T1000 (cell line): ENCODE measurements around the gene ABHD12.
"Not testable (repeated sequence)": the region's sequence is repeated elsewhere in the genome, so short reads cannot be mapped to it uniquely, and the experiment has no call there.

Experiments
- DNase-seq: peaks from one replicate; lab custom pipeline; 2025; ENCODE audit warnings: mixed read lengths; lab: John Stamatoyannopoulos, UW

ABHD12 gene

DNA sequence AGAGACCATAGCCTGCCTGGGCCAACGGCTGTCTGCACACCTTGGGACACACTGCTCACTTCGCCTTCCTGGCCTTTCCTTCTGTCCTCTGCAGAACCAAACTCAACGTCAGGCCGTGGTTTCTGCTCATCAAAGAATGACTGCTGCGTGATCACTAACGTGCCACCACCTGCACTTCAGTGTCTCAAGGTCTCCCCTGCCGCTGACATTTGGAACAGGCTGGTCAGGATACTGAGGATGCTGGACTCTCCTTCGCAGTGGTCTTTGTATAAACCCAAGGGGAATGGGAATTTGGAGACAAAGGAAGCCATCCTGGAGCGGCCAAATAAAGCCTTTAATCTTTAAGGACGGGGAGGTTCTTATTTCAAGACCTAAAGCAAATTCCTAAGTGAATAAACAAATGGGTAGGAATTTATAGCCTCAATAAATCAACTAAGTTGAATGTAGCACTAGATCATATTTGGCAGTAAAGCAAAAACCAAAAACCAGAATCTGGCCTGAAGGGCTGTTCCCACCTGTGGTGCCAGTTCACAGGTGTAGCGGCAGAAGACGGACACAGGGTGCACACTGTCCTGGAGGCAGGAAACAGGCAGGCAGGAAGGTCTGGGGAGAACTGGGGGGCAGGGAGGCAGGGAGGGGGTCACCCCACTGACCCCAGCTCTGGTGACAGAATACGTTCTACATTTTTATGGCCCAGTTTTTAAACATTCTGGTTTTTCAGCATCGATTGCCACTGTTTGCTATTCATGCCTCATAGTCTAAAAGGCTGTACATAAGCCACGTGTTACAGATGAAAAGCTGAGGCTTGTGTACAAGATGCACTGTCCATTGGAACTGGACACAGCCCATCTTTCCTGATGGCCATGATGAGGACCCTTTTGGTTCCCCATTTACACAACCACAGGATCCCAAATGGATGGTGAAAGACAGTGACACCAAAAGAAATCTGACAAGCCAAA, 36.6 kb downstream of the ABHD12 start:
- DNase-seq: no peak

DNA sequence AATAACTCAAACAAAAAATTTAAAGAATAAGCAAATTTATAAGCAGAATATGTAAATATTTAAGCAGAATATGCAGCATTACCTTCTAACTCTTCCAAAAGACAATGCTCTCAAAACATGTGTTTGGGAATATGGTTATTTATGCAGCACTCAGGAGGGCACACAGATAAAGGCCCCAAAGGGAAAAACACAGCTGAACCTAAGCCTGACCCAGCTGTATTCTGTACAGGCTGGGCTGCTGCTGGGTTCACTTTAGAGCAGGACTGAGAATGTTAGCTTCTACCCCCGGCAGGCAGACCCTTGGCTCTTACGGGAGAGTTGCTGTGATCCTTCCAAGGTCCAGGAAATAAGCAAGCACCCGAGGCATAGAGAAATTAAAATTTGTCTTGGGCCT, 37.3 kb downstream of the ABHD12 start:
- DNase-seq: no peak

DNA sequence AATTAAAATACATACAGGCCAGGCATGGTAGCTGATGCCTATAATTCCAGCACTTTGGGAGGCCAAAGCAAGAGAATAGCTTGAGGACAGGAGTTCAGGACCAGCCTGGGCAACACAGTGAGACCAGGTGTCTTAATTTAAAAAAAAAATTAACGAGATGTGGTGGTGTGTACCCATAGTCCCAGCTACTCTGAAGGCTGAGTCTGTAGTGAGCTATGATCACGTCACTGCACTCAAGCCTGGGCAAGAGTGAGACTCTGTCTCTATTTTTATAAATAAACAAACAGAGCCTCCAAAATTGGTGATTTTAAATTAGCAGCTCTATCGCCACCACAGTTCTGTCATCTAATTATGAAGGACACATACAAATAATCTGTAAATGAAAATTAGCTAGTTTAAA, 37.9 kb downstream of the ABHD12 start:
- DNase-seq: no peak

DNA sequence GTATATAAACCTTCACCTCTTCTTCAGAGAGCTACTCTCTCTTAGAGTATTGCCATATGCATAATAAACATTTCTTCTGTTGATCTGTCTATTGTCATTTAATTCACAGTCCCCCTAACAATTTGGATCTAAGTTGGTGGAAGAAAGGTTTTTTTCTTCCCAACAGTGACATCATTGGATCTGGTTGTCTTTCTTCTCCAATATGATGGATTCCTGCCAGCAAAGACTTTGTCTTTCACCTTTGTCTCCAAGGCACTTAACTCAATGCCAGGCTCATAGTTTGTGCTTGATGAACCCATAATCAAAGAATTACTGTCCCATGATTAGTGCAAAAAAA, 39.6 kb downstream of the ABHD12 start:
- no peak for DNase-seq

DNA sequence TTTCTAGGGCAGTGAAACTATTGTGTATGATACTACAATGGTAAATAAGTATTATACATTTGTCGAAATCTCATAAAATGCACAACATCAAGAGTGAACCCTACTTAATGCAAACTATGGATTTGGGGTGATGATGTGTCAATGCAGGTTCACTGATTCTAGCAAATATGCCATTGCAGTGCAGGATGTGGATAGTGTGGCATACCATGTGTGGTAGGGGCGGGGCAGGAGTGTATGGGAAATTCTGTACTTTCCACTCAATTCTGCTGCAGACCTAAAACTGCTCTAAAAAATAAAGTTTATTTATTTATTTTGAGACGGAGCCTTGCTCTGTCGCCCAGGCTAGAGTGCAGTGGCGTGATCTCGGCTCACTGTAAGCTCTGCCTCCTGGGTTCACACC, 44.3 kb downstream of the ABHD12 start:
- no peak for DNase-seq

DNA sequence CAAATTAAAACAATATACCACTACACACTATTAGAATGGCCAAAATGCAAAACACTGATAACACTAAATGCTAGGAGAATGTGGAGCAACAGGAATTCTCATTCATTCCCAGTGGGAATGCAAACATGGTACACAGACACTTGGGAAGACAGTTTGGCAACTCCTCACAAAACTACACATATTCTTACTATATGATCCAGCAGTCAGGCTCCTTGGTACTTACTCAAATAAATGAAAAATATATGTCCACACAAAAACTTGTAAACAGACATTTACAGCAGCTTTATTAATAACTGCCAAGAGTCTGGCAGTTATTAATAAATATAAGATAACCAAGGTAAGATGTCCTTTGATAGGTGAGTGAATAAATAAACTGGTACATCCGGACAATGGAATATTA, 44.9 kb downstream of the ABHD12 start:
- DNase-seq: no peak

DNA sequence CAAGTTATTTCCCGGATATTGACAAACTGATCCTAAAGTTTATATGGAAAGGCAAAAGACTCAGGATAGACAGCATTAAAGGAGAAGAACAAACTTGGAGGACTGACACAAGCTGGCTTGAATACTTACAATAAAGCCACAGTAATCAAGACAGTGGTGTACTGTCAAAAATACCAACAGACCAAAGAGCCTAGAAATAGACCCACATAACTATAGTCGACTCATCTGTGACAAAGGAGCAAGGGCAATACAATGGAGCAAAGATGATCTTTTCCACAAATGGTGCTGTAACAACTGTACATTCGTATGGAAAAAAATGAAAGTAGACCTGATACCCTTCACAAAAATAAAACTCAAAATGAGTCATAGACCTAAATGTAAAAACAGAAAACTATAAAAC, 46.0 kb downstream of the ABHD12 start:
- no peak for DNase-seq

DNA sequence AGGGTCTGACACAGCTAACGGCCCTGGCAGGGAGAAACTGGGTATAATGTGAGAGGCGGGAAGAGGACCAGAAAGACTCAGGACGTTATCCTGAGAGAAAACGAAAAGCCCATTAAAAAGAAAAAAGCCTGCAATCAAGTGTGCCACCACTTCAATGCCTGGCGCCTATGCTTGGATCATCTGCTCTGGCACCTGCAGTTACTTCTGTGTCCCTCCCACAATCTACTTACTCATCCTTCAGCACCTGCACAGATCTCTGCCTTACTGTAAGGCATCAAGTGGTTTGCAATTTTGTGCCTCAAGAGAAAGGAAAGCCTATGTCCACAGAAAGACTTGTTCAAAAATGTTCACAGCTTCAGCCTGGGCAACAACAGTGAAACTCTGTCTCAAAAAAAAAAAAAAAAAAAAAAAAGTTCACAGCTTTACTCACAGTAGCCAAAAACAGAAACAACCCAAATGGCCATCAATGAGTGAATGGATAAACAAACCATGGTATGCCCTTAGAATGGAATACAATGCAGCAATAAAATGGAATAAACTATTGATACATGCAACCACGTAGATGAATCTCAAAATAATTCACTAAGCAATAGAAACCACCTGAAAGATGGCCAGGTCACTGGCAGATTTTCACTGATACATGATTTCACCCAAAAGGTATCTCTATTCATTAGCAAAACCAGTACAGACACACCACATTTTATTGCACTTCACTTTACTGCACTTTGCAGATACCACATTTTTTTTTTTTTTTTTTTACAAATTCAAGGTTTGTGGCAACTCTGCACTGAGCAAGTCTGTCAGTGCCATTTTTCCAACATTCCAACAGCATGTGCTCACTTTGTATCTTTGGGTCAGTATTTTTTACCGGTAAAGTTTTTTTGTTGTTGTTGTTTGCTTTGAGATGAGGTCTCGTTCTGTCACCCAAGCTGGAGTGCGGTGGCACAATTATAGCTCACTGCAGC, 48.6 kb downstream of the ABHD12 start:
- no peak for DNase-seq

DNA sequence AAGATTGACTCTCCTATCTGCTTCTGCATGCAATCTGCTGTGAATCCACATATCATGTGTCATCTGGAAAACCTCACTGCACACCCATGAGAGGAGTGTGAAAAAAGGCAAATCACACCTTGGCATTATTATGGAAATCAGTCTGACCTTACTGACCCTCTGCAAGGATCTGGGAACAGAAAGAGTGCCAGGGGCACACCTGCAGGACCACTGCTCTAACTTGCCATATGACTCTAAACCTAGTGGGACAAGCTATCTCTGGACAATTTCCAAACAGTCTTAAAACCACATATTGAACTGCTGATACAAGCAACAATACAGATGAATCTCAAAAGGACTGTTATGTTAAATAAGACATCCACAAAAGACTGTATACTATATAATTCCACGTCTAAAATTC, 50.3 kb downstream of the ABHD12 start:
- no peak for DNase-seq

DNA sequence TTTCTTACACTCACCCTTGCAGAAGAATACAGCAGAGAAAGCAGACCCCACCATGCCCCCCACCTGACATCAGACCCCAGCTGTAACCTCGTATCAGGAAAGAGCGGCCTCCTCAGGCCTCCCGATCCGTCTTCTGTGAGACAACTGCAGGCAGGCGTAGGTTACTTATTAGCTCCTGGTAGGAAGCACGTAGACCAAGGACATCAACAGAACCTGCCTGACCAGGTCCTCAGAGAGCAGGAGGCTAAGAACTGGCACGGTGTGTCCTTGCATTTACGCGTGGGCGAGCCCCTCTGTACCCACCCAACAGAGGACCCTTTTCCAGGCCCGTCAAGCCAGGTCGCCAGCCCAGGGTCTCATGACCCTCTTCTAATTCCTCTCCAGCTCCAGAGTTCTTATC, 51.0 kb downstream of the ABHD12 start:
- DNase-seq: no peak

DNA sequence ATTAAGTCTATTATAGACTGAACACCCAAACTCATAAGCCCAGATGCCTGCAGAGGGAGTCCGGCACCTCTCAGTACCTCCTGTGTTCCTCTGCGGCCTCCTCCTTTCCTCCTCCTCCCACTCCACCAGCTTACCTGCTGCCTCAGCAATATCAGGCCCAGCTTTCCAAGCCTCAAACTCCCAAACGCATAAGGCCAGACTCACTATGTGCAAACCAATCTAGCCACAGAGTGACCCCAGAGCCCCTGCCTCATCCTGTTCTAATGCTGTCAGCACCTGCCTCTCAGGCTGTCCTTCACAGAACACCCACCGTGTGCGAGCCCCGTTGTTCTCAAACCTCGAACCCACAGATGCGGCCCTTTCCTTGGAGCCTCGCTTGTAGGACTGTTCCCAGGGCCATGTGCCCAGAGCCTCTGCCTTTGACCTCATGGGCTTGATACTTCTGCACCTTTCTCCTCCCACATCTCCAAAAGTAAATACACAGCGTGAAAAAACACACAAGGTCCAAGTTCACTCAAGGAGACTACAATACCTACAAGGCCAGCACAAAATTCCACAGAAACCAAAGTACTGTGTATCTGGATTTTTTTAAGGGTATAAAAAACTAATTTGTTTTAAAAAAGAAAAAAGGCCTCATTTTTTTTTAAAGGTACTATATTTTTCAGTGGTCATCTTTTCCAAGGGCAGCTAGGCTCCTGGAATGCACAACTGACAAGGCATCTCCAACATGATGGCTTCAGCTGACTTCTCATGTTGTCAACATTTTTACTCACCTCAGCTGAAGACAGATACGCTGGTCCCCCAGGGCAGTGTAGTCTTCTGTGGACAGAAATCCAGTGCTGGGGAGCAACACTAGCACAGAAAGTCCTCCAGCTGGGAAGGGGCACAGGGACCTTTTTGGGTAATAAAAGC, 52.3 kb downstream of the ABHD12 start:
- DNase-seq: no peak

DNA sequence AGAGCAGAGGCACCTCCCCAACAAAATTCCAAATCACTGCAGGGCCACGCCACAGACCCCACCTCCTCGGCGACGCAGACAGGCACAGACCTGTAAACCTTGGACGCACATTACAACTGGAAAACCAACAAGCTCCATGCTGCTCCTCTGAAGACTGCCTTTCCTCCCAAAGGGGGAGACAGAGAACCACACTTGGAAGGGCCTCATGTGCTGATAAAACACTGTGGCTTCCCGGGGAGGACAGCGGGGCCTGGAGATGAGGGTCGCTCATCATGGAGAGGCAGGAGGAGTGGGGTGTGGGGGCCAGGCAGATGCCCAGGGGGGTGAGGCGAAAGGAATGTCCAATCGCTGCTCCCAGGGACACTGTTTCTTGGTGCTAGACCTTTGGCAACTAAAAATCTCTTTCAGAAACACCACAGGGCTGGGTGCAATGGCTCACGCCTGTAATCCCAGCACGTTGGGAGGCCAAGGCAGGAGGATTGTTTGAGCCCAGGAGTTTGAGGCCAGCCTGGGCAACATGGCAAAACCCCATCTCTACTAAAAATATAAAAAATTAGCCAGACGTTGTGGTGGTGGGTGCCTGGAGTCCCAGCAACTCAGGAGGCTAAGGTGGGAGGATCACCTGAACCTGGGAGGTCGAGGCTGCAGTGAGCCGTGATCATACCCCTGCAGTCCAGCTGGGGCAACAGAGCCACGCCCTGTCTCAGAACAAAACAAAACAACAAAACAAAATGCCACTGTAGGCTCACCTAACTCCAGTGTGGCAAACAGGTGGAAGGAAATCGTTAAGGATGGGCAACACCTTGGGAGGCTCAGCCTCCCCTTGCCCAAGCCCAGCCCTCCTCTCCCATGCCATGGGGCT, 53.8 kb downstream of the ABHD12 start:
- DNase-seq: no peak

DNA sequence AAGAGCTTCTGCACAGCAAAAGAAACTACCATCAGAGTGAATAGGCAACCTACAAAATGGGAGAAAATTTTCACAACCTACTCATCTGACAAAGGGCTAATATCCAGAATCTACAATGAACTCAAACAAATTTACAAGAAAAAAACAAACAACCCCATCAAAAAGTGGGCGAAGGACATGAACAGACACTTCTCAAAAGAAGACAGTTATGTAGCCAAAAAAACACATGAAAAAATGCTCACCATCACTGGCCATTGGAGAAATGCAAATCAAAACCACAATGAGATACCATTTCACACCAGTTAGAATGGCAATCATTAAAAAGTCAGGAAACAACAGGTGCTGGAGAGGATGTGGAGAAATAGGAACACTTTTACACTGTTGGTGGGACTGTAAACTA, 55.7 kb downstream of the ABHD12 start:
- not testable (repeated sequence) for DNase-seq

DNA sequence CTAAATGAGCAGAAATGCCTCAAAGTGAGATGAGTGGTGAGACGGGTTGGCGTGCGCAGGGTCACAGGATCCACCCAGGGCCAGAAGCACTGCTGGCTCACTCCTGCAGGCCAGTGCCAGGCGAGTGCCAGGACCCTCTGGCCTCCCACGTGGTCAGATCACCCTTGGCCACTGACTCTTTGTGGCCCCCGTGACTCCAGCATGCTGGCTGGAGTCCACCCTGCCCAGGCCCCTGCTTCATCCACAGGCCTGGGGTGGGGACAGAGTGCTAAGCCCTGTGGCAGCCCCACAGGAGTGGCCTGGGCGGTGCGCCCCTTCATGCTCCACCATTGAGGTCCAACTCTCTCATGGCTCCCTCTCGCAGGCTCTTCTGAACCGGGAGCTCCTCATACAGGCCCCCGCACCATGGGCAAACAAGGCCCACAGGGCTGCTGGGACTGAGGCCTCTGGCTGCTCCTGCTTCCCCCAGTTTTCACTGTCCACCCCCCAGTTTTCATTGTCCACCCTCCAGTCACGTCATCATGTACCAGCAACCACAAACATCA, 61.6 kb downstream of the ABHD12 start:
- DNase-seq: no peak

DNA sequence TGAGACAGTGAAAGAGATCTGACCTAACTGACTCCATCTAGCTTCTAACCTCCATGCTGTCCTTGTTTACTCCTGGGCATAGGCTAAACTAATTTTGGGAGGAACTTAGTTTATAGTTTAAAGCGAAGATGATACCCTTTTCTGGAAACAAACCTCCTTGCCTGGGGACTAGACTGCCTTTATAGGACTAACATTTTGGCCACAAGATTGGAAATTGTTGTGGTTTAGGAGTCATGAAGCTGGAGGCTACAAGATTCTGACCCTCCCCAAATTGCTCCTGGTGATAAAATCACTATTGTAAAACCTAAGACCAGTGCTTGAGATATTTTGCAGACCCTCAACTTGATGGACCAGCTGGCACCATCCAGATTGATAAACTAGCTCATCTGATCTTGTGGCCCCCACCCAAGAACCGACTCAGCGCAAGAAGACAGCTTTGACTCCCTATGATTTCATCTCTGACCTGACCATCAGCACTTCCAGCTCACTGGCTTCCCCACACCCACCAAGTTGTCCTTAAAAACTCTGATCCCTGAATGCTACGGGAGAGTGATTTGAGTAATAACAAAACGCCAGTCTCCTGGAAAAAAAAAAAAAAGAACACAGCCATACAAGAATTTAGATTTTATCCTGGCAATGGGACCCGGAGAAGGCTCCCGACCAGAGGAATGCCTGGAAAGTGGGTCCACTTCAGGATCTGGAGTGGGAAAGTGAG, 63.0 kb downstream of the ABHD12 start:
- DNase-seq: no peak

DNA sequence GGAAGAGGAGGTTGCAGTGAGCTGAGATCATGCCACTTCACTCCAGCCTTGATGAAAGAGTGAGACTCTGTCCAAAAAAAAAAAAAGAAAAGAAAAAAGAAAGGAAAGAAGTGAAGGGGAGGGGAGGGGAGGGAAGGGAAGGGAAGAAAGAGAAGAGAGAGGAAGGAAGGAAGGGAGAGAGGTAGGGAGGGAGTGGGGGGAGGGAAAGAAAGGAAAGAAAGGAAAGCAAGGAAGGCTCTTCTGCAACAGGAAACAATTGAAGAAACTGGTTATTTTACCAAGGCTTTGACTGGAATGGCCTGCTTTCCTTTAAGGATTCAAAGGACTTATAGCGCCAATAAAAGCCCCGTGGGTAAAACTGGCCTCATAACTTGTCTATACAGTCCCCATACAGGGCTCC, 64.6 kb downstream of the ABHD12 start:
- DNase-seq: no peak

DNA sequence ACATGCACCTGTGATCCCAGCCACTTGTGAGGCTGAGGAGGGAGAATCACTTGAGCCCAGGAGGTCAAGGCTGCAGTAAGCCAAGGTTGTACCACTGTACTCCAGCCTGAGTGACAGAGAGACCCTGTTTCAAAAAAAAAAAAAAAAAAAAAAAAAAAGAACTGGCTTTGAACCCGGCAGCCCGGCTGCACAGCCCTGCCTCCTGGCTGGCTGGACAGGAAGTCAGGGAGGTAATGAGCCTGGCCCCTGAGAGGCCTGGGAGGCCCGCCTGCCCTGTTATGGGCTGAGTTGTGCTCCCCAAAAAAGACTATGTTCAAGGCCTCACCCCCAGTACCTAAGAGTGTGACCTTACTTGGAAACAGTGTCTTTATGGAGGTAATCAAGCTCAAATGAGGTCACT, 65.6 kb downstream of the ABHD12 start:
- no peak for DNase-seq

DNA sequence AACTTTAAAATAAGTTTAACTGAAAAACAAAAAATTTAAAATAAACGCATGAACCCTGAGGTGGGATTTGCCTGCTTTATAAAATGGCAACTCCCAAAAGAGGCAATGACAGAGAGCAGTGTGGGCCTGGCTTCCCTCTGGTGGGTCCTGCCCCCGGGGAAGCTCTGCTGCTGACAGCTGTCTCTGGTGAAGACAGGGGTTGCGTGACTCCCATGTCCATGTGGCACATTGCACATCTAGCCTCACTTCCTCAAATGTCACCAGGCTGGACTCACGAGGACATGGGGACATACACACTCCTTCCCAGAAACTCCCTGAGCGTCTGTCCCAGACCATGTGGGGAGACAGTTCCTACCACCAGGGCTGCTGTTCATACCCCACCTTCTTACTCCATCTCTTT, 66.2 kb downstream of the ABHD12 start:
- DNase-seq: no peak

DNA sequence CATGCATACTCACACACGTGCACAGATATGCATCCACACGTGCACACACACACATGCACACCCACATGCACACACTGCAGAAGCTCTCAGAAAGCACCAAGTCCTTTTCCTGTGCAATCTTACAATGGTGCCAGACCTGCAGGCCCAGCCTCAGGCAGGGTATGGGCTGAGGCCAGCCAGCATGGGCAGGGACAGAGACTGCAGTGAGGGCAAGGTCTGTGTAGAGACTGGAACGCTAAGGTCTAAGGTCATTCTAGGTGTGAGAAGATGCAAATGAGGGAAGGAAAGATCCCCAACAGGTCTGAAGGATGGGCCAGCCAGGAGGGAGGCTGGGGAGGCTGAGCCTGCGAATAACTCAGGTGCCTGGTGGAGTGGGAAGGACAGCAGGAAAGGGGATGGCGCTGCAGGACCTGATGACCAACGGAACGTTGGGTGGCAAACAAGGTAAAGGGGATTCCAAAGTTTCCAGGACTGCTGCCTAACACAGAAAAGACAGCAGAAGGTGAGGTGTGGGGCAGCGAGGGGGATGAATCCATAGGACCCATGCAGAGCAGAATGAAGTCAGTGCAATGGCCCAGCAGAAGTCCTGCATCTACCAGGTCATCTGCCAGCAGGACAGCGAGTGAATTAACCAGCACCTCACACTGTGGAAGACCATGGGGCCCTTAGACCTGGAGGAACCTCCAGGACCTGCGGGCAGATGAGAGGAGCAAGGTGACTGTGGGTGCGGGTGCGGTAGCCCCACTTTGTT, 67.0 kb downstream of the ABHD12 start:
- no peak for DNase-seq
